Astrocyte (in vitro differentiated cells and primary cell): ENCODE data around the gene POU2AF1. TPM values are rescaled to one million over a fixed set of nuclear protein-coding genes. Genes with fewer than 3 reads are reported as not detected.

Experiments used
- DNase-seq: peaks from one replicate; pipeline ENCODE4 v3.0.0-alpha.2; 2010; ENCODE audit warnings: low read depth
- FAIRE-seq: peaks from 2 replicates; lab custom pipeline; 2011; peaks lifted over from hg19 to GRCh38; lab: Jason Lieb, UNC
- H2AFZ ChIP-seq: 2 replicates; pipeline ENCODE4 v1.6.0; 2012; ENCODE audit warnings: low read depth, low read length, inconsistent platforms
- H3K27ac ChIP-seq: 2 replicates; pipeline ENCODE4 v1.5.1; 2011; ENCODE audit warnings: low read depth, low read length, inconsistent platforms
- H3K27me3 ChIP-seq: 2 replicates; pipeline ENCODE4 v1.6.0; 2011; ENCODE audit warnings: low read length, inconsistent platforms; ENCODE audit not compliant: insufficient read depth
- H3K36me3 ChIP-seq: 2 replicates; pipeline ENCODE4 v1.5.1; 2011; ENCODE audit warnings: low read length, inconsistent platforms; ENCODE audit not compliant: insufficient read depth
- H3K4me1 ChIP-seq: 2 replicates; pipeline ENCODE4 v1.5.1; 2011; ENCODE audit warnings: low read length, inconsistent platforms; ENCODE audit not compliant: insufficient read depth
- H3K4me2 ChIP-seq: 2 replicates; pipeline ENCODE4 v1.6.0; 2012; ENCODE audit warnings: low read length, inconsistent platforms
- H3K4me3 ChIP-seq: 2 replicates; pipeline ENCODE4 v1.5.1; 2011; ENCODE audit warnings: low read depth, mild to moderate bottlenecking, low read length, inconsistent platforms; ENCODE audit not compliant: insufficient read depth
- H3K79me2 ChIP-seq: 2 replicates; pipeline ENCODE4 v1.6.0; 2012; ENCODE audit warnings: mild to moderate bottlenecking, low read length, inconsistent platforms; ENCODE audit not compliant: insufficient read depth
- H3K9ac ChIP-seq: 2 replicates; pipeline ENCODE4 v1.6.0; 2012; ENCODE audit warnings: mild to moderate bottlenecking, low read length, inconsistent platforms
- H3K9me3 ChIP-seq: 2 replicates; pipeline ENCODE4 v1.5.1; 2012; ENCODE audit warnings: low read depth, mild to moderate bottlenecking, low read length, inconsistent platforms; ENCODE audit not compliant: insufficient read depth
- H4K20me1 ChIP-seq: 2 replicates; pipeline ENCODE4 v1.6.0; 2012; ENCODE audit warnings: low read length, inconsistent platforms; ENCODE audit not compliant: insufficient read depth
- H3K27ac Mint-ChIP-seq: one replicate; pipeline ENCODE4 v1.8.0; 2021; ENCODE audit warnings: mild to moderate bottlenecking, mixed read lengths; ENCODE audit not compliant: unreplicated experiment
- H3K27me3 Mint-ChIP-seq: one replicate; pipeline ENCODE4 v1.8.0; 2021; ENCODE audit warnings: low read depth, mixed read lengths; ENCODE audit not compliant: unreplicated experiment
- H3K36me3 Mint-ChIP-seq: one replicate; pipeline ENCODE4 v1.8.0; 2021; ENCODE audit warnings: low read depth, mixed read lengths; ENCODE audit not compliant: unreplicated experiment
- H3K4me1 Mint-ChIP-seq: one replicate; pipeline ENCODE4 v1.8.0; 2021; ENCODE audit warnings: low read depth, mixed read lengths; ENCODE audit not compliant: unreplicated experiment
- H3K4me3 Mint-ChIP-seq: one replicate; pipeline ENCODE4 v1.8.0; 2021; ENCODE audit warnings: mild to moderate bottlenecking, moderate library complexity, mixed read lengths; ENCODE audit not compliant: unreplicated experiment
- H3K9me3 Mint-ChIP-seq: one replicate; pipeline ENCODE4 v1.8.0; 2021; ENCODE audit warnings: mild to moderate bottlenecking, mixed read lengths; ENCODE audit not compliant: unreplicated experiment
- EZH2 ChIP-seq: IDR thresholded peaks from 2 replicates; pipeline ENCODE4 v1.6.1; 2012; ENCODE audit warnings: mild to moderate bottlenecking, low read length, inconsistent platforms; ENCODE audit not compliant: insufficient read depth
- total RNA-seq: library from RNA; stranded (reverse); gene quantifications from 2 replicates; pipeline ENCODE4 v1.2.1, GENCODE V29; 2021
- TF ChIP-seq, protein P1 (sequence below): IDR thresholded peaks from 2 replicates; pipeline ENCODE4 v1.5.1; 2011; ENCODE audit warnings: low read depth, mild to moderate bottlenecking, inconsistent platforms, low read length, moderate library complexity; ENCODE audit not compliant: insufficient read depth

Gene POU2AF1
- total RNA-seq, 1 donor from 2014 or later: not detected

DNA sequence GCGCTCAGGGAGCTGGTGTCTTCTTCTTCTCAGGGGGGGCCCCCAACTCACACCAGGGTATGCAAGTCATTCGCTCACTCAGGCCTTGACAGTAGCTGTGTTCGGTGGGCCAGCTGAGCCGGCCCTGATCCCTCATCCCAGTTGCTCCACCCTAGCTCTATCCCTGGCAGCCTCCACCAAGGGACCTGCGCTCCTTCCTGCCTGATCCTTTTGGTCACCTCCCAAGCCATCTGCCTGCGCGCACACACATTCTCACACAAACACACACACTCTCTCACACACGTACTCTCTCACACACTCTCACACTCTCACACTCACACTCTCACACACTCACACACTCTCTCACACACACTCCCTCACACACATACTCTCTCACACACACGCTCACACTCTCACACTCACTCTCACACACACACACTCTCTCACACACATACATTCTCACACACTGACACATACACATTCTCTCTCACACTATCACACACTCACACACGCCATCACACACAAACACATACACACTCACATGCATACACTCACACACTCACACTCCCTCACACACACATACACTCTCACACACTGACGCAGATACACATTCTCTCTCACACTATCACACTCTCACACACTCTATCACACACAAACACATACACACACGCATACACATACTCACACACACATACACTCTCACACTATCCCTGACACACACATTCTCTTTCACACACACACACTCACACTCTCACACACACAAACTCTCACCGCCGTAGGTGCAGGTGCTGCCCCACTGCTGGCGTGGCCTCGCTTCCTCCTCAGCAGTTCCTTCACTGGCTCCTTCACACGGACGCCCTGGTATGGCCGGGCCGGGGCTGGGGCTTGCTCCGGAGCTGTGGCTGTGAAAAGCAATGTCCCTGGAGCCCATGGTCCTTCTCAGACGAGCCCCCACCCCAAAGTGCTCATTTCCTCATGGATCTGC is 20.8 kb downstream of the POU2AF1 start:
- H3K79me2 ChIP-seq: no peaks in the 10 kb centered on the region
- Mint-ChIP-seq H3K36me3 (no peaks in the 10 kb centered on the region), H3K27me3 (peaks cover 8% of the 10 kb centered on the region), H3K4me1 (no peaks in the 10 kb centered on the region), H3K9me3 (peaks cover 7% of the 10 kb centered on the region), H3K27ac (no peak overlapping the region), H3K4me3 (no peak overlapping the region)
- H3K9me3 ChIP-seq: no peaks in the 10 kb centered on the region
- H3K4me2 ChIP-seq: no peak overlapping the region
- H3K4me1 ChIP-seq: no peaks in the 10 kb centered on the region
- H2AFZ ChIP-seq: no peak overlapping the region
- H3K9ac ChIP-seq: no peak overlapping the region
- no peaks in the 10 kb centered on the region for H4K20me1 ChIP-seq
- no peaks in the 10 kb centered on the region for H3K36me3 ChIP-seq
- FAIRE-seq: no peak
- no peak overlapping the region for H3K27ac ChIP-seq
- no peak for DNase-seq
- no peaks in the 10 kb centered on the region for H3K27me3 ChIP-seq
- TF ChIP-seq EZH2: no peak
- TF ChIP-seq, protein P1, sequence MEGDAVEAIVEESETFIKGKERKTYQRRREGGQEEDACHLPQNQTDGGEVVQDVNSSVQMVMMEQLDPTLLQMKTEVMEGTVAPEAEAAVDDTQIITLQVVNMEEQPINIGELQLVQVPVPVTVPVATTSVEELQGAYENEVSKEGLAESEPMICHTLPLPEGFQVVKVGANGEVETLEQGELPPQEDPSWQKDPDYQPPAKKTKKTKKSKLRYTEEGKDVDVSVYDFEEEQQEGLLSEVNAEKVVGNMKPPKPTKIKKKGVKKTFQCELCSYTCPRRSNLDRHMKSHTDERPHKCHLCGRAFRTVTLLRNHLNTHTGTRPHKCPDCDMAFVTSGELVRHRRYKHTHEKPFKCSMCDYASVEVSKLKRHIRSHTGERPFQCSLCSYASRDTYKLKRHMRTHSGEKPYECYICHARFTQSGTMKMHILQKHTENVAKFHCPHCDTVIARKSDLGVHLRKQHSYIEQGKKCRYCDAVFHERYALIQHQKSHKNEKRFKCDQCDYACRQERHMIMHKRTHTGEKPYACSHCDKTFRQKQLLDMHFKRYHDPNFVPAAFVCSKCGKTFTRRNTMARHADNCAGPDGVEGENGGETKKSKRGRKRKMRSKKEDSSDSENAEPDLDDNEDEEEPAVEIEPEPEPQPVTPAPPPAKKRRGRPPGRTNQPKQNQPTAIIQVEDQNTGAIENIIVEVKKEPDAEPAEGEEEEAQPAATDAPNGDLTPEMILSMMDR: no peak
- H3K4me3 ChIP-seq: no peak overlapping the region

GRCh38 chr11:111357150-111358037 is 21.7 kb downstream of the POU2AF1 start:
- no peaks in the 10 kb centered on the region for H3K27me3 ChIP-seq
- no peaks in the 10 kb centered on the region for H3K79me2 ChIP-seq
- H2AFZ ChIP-seq: no peak overlapping the region
- no peaks in the 10 kb centered on the region for H3K36me3 ChIP-seq
- H3K9me3 ChIP-seq: no peaks in the 10 kb centered on the region
- no peak overlapping the region for H3K9ac ChIP-seq
- Mint-ChIP-seq H3K27me3 (peaks cover 9% of the 10 kb centered on the region), H3K27ac (no peak overlapping the region), H3K4me1 (no peaks in the 10 kb centered on the region), H3K36me3 (no peaks in the 10 kb centered on the region), H3K4me3 (no peak overlapping the region), H3K9me3 (peaks cover 10% of the 10 kb centered on the region)
- TF ChIP-seq, protein P1: no peak
- no peak for TF ChIP-seq EZH2
- no peak overlapping the region for H3K4me3 ChIP-seq
- no peak for FAIRE-seq
- no peak overlapping the region for H3K4me2 ChIP-seq
- H4K20me1 ChIP-seq: no peaks in the 10 kb centered on the region
- no peaks in the 10 kb centered on the region for H3K4me1 ChIP-seq
- no peak for DNase-seq
- H3K27ac ChIP-seq: no peak overlapping the region
